ENCODE results near the gene POLR2M.

The POLR2M gene

DNA sequence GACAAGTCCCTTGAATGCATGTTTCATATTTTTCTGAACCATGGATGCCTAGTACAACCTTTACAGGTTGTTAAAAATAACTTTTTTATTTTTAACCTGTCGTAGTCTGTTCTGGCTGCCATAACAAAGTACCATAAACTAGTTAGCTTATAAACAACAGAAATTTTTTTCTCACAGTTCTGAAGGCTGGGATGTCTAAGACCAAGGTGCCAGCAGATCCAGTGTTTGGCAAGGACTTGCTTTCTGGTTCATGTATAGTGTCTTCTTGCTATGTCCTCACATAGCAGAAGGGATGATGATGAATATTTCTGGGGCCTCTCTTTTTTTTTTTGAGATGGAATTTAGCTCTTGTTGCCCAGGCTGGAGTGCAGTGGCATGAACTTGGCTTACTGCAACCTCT lies 23.0 kb upstream of the POLR2M start:
- no peak overlapping the region for H3K27ac Mint-ChIP-seq
- no peaks in the 10 kb centered on the region for H3K36me3 Mint-ChIP-seq (ENCODE audit: low read depth)
- H3K9me3 Mint-ChIP-seq: no peaks in the 10 kb centered on the region
- peaks cover 4% of the 10 kb centered on the region for H3K4me1 Mint-ChIP-seq (ENCODE audit: low read depth)
- no peaks in the 10 kb centered on the region for H3K27me3 Mint-ChIP-seq
- no peak overlapping the region for H3K4me3 Mint-ChIP-seq

DNA sequence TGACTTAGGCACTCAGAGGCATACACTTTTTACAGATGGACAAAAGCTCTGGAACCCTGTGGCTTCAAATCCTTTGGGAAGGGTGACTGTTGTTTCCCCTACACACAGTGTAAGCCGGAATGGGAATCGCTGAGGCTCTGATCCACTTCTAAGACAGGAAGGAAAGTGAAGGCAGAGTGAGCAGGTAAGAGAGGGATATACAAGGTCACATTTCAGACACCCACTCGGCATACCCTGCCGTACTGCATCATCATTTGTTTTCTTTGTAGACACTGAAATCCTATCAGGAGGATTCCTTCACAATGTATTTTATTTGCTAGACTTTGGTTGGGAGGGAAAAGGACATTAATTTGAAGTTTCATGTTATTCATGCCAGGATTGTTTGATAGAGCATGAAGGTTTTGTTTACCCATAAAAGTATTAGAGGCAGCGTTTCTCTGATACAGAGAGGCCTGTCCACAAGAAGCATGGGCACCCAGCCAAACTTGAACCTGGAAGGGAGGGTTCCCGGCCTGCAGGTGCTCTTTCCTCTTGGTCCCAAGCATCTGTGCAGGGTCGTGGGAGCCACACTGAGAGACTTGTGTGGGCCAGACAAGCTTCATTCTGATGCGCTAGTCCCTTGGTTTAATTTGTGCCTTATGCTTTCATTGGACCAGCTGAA lies 21.9 kb upstream of the POLR2M start:
- Mint-ChIP-seq H3K27ac (no peak overlapping the region), H3K36me3 (ENCODE audit: low read depth) (no peaks in the 10 kb centered on the region), H3K4me3 (no peak overlapping the region), H3K9me3 (no peaks in the 10 kb centered on the region), H3K27me3 (no peaks in the 10 kb centered on the region), H3K4me1 (ENCODE audit: low read depth) (peaks cover 4% of the 10 kb centered on the region)

GRCh38 chr15:57685306-57686095 lies 21.0 kb upstream of the POLR2M start:
- Mint-ChIP-seq H3K4me1 (ENCODE audit: low read depth) (no peaks in the 10 kb centered on the region), H3K4me3 (no peak overlapping the region), H3K27ac (no peak overlapping the region), H3K9me3 (no peaks in the 10 kb centered on the region), H3K27me3 (no peaks in the 10 kb centered on the region), H3K36me3 (ENCODE audit: low read depth) (no peaks in the 10 kb centered on the region)

GRCh38 chr15:57686657-57687056 lies 19.9 kb upstream of the POLR2M start:
- H3K9me3 Mint-ChIP-seq: no peaks in the 10 kb centered on the region
- H3K36me3 Mint-ChIP-seq (ENCODE audit: low read depth): no peaks in the 10 kb centered on the region
- no peak overlapping the region for H3K27ac Mint-ChIP-seq
- no peaks in the 10 kb centered on the region for H3K4me1 Mint-ChIP-seq (ENCODE audit: low read depth)
- no peak overlapping the region for H3K4me3 Mint-ChIP-seq
- no peaks in the 10 kb centered on the region for H3K27me3 Mint-ChIP-seq

- Mint-ChIP-seq H3K4me1 (ENCODE audit: low read depth) (no peaks in the 10 kb centered on the region), H3K9me3 (no peaks in the 10 kb centered on the region), H3K36me3 (ENCODE audit: low read depth) (no peaks in the 10 kb centered on the region), H3K27me3 (no peaks in the 10 kb centered on the region), H3K4me3 (no peak overlapping the region), H3K27ac (no peak overlapping the region)
Observed at GRCh38 chr15:57690341-57690966, 16.1 kb upstream of the POLR2M start.

- no peaks in the 10 kb centered on the region for H3K27me3 Mint-ChIP-seq
- no peak overlapping the region for H3K27ac Mint-ChIP-seq
- H3K36me3 Mint-ChIP-seq (ENCODE audit: low read depth): no peaks in the 10 kb centered on the region
- no peaks in the 10 kb centered on the region for H3K4me1 Mint-ChIP-seq (ENCODE audit: low read depth)
- H3K9me3 Mint-ChIP-seq: no peaks in the 10 kb centered on the region
- no peak overlapping the region for H3K4me3 Mint-ChIP-seq
Observed at GRCh38 chr15:57691082-57691481, 15.4 kb upstream of the POLR2M start.

DNA sequence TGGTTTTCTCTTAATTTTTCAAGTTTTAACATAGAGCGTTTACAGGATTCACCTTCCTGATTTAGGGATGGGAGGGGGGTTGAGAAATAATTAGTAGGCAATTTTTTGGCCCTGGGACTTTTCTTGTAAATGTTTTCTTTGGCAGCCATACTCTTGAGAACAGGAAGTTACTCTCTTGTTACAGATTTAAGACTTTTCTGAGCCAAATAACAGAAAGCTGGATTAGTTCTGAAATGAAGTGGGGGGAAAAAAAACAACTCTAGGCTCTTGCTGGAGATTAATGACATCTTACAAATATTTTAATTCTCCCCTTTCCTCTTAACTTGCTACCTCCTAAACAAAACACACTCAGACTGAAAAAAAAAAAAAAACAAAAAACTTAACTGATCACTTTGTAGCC lies 13.8 kb upstream of the POLR2M start:
- H3K36me3 Mint-ChIP-seq (ENCODE audit: low read depth): no peaks in the 10 kb centered on the region
- peaks cover 3% of the 10 kb centered on the region for H3K27me3 Mint-ChIP-seq

GRCh38 chr15:57694279-57694678 lies 12.2 kb upstream of the POLR2M start:
- no peak overlapping the region for H3K27ac Mint-ChIP-seq

More for the DNA sequence above, 13.8 kb upstream of the POLR2M start:
- Mint-ChIP-seq H3K27ac (no peak overlapping the region), H3K4me3 (no peak overlapping the region), H3K4me1 (ENCODE audit: low read depth) (no peaks in the 10 kb centered on the region), H3K9me3 (no peaks in the 10 kb centered on the region)

GRCh38 chr15:57696146-57696545 lies 10.4 kb upstream of the POLR2M start:
- Mint-ChIP-seq H3K9me3 (no peaks in the 10 kb centered on the region), H3K27me3 (peaks cover 8% of the 10 kb centered on the region), H3K36me3 (ENCODE audit: low read depth) (no peaks in the 10 kb centered on the region), H3K27ac (no peak overlapping the region), H3K4me1 (ENCODE audit: low read depth) (no peaks in the 10 kb centered on the region), H3K4me3 (no peak overlapping the region)

More at GRCh38 chr15:57694279-57694678, 12.2 kb upstream of the POLR2M start:
- Mint-ChIP-seq H3K36me3 (ENCODE audit: low read depth) (no peaks in the 10 kb centered on the region), H3K27me3 (peaks cover 3% of the 10 kb centered on the region), H3K4me1 (ENCODE audit: low read depth) (no peaks in the 10 kb centered on the region), H3K9me3 (no peaks in the 10 kb centered on the region), H3K4me3 (no peak overlapping the region)

- no peak overlapping the region for H3K4me3 Mint-ChIP-seq
- no peaks in the 10 kb centered on the region for H3K9me3 Mint-ChIP-seq
- no peak overlapping the region for H3K27ac Mint-ChIP-seq
- no peaks in the 10 kb centered on the region for H3K4me1 Mint-ChIP-seq (ENCODE audit: low read depth)
- no peaks in the 10 kb centered on the region for H3K36me3 Mint-ChIP-seq (ENCODE audit: low read depth)
- H3K27me3 Mint-ChIP-seq: peaks cover 8% of the 10 kb centered on the region
Observed at GRCh38 chr15:57697588-57697987, 8.9 kb upstream of the POLR2M start.

DNA sequence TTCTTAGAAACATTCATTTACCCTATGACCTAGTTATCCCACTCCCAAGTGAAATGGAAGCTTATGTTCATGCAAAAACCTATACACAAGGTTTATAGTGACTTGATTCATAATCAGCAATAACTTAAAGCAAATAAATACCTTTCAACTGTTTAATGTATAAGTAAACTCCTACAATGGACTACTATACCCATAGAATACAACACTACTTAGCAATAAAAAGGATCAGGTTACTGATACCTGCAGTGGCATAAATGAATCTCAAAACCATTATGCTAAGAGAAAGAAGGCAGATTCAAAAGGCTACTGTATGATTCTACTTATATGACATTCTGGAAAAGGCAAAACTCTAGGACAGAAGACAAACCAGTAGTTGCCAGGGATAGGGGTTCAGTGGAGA lies 8.3 kb upstream of the POLR2M start:
- Mint-ChIP-seq H3K27me3 (peaks cover 8% of the 10 kb centered on the region), H3K4me3 (no peak overlapping the region), H3K36me3 (ENCODE audit: low read depth) (no peaks in the 10 kb centered on the region), H3K9me3 (no peaks in the 10 kb centered on the region), H3K27ac (no peak overlapping the region), H3K4me1 (ENCODE audit: low read depth) (peaks cover 6% of the 10 kb centered on the region)

DNA sequence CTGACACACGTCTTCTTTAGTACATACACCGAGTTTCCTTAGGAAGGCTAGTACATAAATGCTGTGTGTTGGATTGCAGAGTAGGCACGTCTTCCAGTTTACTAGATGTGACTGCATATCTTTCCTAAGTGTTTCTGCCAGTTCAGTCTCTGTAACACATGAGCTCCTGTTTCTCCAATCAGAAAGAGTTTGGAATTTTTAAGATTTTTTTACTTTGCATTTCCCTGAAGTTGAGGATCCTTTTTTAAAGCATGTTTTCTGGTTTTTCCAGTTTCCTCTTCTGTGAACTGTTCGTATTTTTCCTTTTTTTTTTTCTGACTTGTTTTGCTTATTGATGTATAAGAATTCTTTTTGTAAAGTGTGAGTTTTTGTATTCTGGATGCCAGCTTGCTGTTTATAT lies 7.5 kb upstream of the POLR2M start:
- no peaks in the 10 kb centered on the region for H3K9me3 Mint-ChIP-seq
- H3K36me3 Mint-ChIP-seq (ENCODE audit: low read depth): no peaks in the 10 kb centered on the region
- H3K27me3 Mint-ChIP-seq: peaks cover 8% of the 10 kb centered on the region
- peaks cover 14% of the 10 kb centered on the region for H3K4me1 Mint-ChIP-seq (ENCODE audit: low read depth)
- H3K27ac Mint-ChIP-seq: no peak overlapping the region
- H3K4me3 Mint-ChIP-seq: no peak overlapping the region

DNA sequence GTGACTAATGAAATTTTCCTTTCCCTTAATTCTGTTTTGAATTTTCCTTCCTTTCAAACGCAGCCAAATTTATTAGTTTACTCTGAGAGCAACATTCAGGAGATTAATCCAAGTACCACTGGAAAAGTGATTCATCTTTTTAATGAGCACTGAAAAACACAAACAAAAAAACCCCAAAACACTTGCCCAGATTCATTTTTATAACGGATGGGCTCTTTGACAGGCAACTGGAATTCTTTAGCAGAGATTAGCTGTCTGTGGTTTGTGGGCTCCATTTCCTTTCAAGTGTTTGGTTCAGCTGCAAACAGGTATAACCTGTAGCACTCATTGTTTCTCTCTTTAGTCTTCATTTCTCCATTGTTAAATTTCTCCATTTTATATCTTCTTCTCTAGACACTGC lies 3.1 kb upstream of the POLR2M start:
- Mint-ChIP-seq H3K4me3 (no peak overlapping the region), H3K9me3 (no peaks in the 10 kb centered on the region), H3K36me3 (ENCODE audit: low read depth) (peaks cover 11% of the 10 kb centered on the region), H3K27ac (no peak overlapping the region), H3K27me3 (peaks cover 4% of the 10 kb centered on the region), H3K4me1 (ENCODE audit: low read depth) (peaks cover 39% of the 10 kb centered on the region)

GRCh38 chr15:57704441-57704840 lies 2.1 kb upstream of the POLR2M start:
- Mint-ChIP-seq H3K4me3 (no peak overlapping the region), H3K36me3 (ENCODE audit: low read depth) (peaks cover 22% of the 10 kb centered on the region), H3K9me3 (no peaks in the 10 kb centered on the region), H3K27me3 (peaks cover 4% of the 10 kb centered on the region), H3K27ac (peak overlapping the region; percentile 43), H3K4me1 (ENCODE audit: low read depth) (peaks cover 49% of the 10 kb centered on the region)

- no peaks in the 10 kb centered on the region for H3K27me3 Mint-ChIP-seq
- H3K36me3 Mint-ChIP-seq (ENCODE audit: low read depth): peaks cover 36% of the 10 kb centered on the region
- H3K4me3 Mint-ChIP-seq: peak overlapping the region; percentile 89
- H3K27ac Mint-ChIP-seq: peak overlapping the region; percentile 96
- no peaks in the 10 kb centered on the region for H3K9me3 Mint-ChIP-seq
- H3K4me1 Mint-ChIP-seq (ENCODE audit: low read depth): peaks cover 64% of the 10 kb centered on the region
Observed at GRCh38 chr15:57705746-57706404, 639 bp upstream of the POLR2M start.
